Endothelial cell (in vitro differentiated cells): Measurements from ENCODE around the gene PDLIM1. TPM values are rescaled to one million over a fixed set of nuclear protein-coding genes. Genes with fewer than 3 reads are reported as not detected.

Experiments used
- DNase-seq: peaks from one replicate; pipeline ENCODE4 v3.0.0; 2021; ENCODE audit warnings: low spot score
- H3K27ac Mint-ChIP-seq: one replicate; pipeline ENCODE4 v1.8.0; 2021; ENCODE audit warnings: mixed read lengths, inconsistent platforms; ENCODE audit not compliant: unreplicated experiment
- H3K27me3 Mint-ChIP-seq: one replicate; pipeline ENCODE4 v1.8.0; 2021; ENCODE audit warnings: mild to moderate bottlenecking, moderate library complexity, mixed read lengths, inconsistent platforms; ENCODE audit not compliant: unreplicated experiment
- H3K36me3 Mint-ChIP-seq: one replicate; pipeline ENCODE4 v1.8.0; 2021; ENCODE audit warnings: mild to moderate bottlenecking, low read depth, mixed read lengths, inconsistent platforms; ENCODE audit not compliant: unreplicated experiment
- H3K4me1 Mint-ChIP-seq: one replicate; pipeline ENCODE4 v1.8.0; 2021; ENCODE audit warnings: mild to moderate bottlenecking, mixed read lengths, inconsistent platforms; ENCODE audit not compliant: unreplicated experiment
- H3K4me3 Mint-ChIP-seq: one replicate; pipeline ENCODE4 v1.8.0; 2021; ENCODE audit warnings: mild to moderate bottlenecking, mixed read lengths, inconsistent platforms; ENCODE audit not compliant: unreplicated experiment
- H3K9me3 Mint-ChIP-seq: one replicate; pipeline ENCODE4 v1.8.0; 2021; ENCODE audit warnings: mixed read lengths, inconsistent platforms; ENCODE audit not compliant: unreplicated experiment
- CTCF ChIP-seq: fragments of 200-600 bp; sonication (generic); IDR thresholded peaks from one replicate; pipeline ENCODE4 v1.5.0; 2021; ENCODE audit warnings: antibody characterized with exemption; ENCODE audit not compliant: unreplicated experiment
- total RNA-seq: library from RNA; stranded (reverse); fragmentation: NEBNext Ultra II Directional; extraction: Animal tissue kit (Norgen Biotek cat#: 25700); gene quantifications from one replicate; pipeline ENCODE4 v1.2.1, GENCODE V29; 2021; ENCODE audit not compliant: unreplicated experiment

Gene PDLIM1
- total RNA-seq, 1 donor from 2014 or later, result 125 TPM

GRCh38 chr10:95304463-95304862, 13.7 kb upstream of the PDLIM1 start:
- Mint-ChIP-seq H3K36me3 (no peaks in the 10 kb centered on the region), H3K27ac (no peak overlapping the region), H3K4me1 (peaks cover 7% of the 10 kb centered on the region), H3K4me3 (no peak overlapping the region), H3K27me3 (peaks cover 1% of the 10 kb centered on the region), H3K9me3 (no peaks in the 10 kb centered on the region)
- TF ChIP-seq CTCF, result no peak
- DNase-seq, result no peak

GRCh38 chr10:95303950-95304349, 13.1 kb upstream of the PDLIM1 start:
- Mint-ChIP-seq H3K36me3 (no peaks in the 10 kb centered on the region), H3K27me3 (peaks cover 1% of the 10 kb centered on the region), H3K4me3 (no peak overlapping the region), H3K27ac (no peak overlapping the region), H3K9me3 (no peaks in the 10 kb centered on the region), H3K4me1 (peaks cover 7% of the 10 kb centered on the region)
- DNase-seq, result no peak
- TF ChIP-seq CTCF, result no peak

GRCh38 chr10:95303535-95303934, 12.7 kb upstream of the PDLIM1 start:
- Mint-ChIP-seq H3K27me3 (peaks cover 1% of the 10 kb centered on the region), H3K27ac (no peak overlapping the region), H3K9me3 (no peaks in the 10 kb centered on the region), H3K36me3 (no peaks in the 10 kb centered on the region), H3K4me1 (peaks cover 3% of the 10 kb centered on the region), H3K4me3 (no peak overlapping the region)
- no peak for TF ChIP-seq CTCF
- no peak for DNase-seq

- no peak overlapping the region for H3K4me3 Mint-ChIP-seq
- DNase-seq, result no peak
- H3K9me3 Mint-ChIP-seq, result no peaks in the 10 kb centered on the region
- no peak for TF ChIP-seq CTCF
- peaks cover 3% of the 10 kb centered on the region for H3K27me3 Mint-ChIP-seq
- no peak overlapping the region for H3K27ac Mint-ChIP-seq
- H3K36me3 Mint-ChIP-seq, result no peaks in the 10 kb centered on the region
- H3K4me1 Mint-ChIP-seq, result peaks cover 19% of the 10 kb centered on the region
These were observed 9.3 kb upstream of the PDLIM1 start for GRCh38 chr10:95300022-95300539.

GRCh38 chr10:95297402-95297801, 6.6 kb upstream of the PDLIM1 start:
- H3K4me1 Mint-ChIP-seq, result peaks cover 25% of the 10 kb centered on the region
- no peak for DNase-seq
- H3K9me3 Mint-ChIP-seq, result no peaks in the 10 kb centered on the region
- no peak overlapping the region for H3K27ac Mint-ChIP-seq
- TF ChIP-seq CTCF, result no peak
- H3K4me3 Mint-ChIP-seq, result no peak overlapping the region
- peaks cover 3% of the 10 kb centered on the region for H3K27me3 Mint-ChIP-seq
- no peaks in the 10 kb centered on the region for H3K36me3 Mint-ChIP-seq
